ENCODE data around the gene REXO5.

DNA sequence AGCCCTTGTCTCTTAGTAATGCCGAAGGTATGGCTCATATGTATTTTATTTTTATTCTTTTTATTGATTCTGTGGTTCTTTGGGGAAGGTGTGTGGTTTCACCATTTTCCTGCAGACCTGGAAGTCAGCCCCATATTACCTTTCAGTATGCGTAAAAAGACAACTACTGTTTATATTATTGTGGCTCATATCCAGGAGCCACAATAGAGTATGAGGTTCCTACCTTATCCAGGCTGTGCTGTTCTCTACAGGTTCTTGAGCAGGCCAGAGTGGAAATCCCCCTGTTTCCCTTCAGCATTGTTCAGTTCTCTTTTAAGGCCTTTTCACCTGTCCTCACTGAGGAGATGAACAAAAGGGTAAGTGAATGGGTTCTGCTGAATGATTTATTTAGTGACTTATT lies 33.2 kb downstream of the REXO5 start:
- TF ChIP-seq POLR2A (IDR thresholded peaks at IDR 0.05; ENCODE audit: low read length), result no peak
- TF ChIP-seq GATA1 (IDR thresholded peaks at IDR 0.05; ENCODE audit: low read depth, low read length), result no peak
